SK-N-SH (cell line): Measurements from ENCODE around the gene SH2B2. TPM values are rescaled to one million over a fixed set of nuclear protein-coding genes. Genes with fewer than 3 reads are reported as not detected.

Source experiments
- CTCF ChIA-PET: fragments of 300-600, 350-600 bp; formaldehyde crosslinking; extraction: SDS; loops from one replicate; lab custom pipeline; 2021; lab: Yijun Ruan, JAX
- POLR2A ChIA-PET: fragments of 350-600 bp; sonication (Branson Sonifier 250); formaldehyde crosslinking; extraction: SDS; loops from one replicate; lab custom pipeline; 2020; ENCODE audit warnings: antibody characterized with exemption, inconsistent platforms; lab: Yijun Ruan, JAX
- DNase-seq: peaks from one replicate; pipeline ENCODE4 v3.0.0; 2012
- H2AFZ ChIP-seq: fragments of 200-600 bp; sonication (generic); 2 replicates; pipeline ENCODE4 v1.8.1; 2016; ENCODE audit warnings: antibody characterized with exemption, mild to moderate bottlenecking, low read depth
- H3F3A ChIP-seq: fragments of 200-600 bp; sonication (generic); replicated peaks from 2 replicates; pipeline ENCODE3; 2016; ENCODE audit warnings: antibody characterized with exemption, mild to moderate bottlenecking; ENCODE audit not compliant: insufficient read depth
- H3K27ac ChIP-seq, 2 experiments: fragments of 200-500 bp in 1 of 2; fragments of 200-600 bp in 1 of 2; sonication (Bioruptor generic) in 1 of 2; sonication (generic), shearing (Covaris generic) in 1 of 2; 2 replicates each; pipeline versions ENCODE4 v1.5.1 to v1.6.1; 2014 to 2016; ENCODE audit warnings: low read depth in 2 of 2, inconsistent platforms in 1 of 2, low read length in 1 of 2, mild to moderate bottlenecking in 1 of 2, mixed read lengths in 1 of 2
- H3K27me3 ChIP-seq: fragments of 200-600 bp; sonication (generic), shearing (Covaris generic); 2 replicates; pipeline ENCODE4 v1.6.1; 2016; ENCODE audit warnings: mixed run types; ENCODE audit not compliant: insufficient read depth
- H3K36me3 ChIP-seq, 2 experiments: fragments of 200-500 bp in 1 of 2; fragments of 200-600 bp in 1 of 2; sonication (Bioruptor generic) in 1 of 2; sonication (generic) in 1 of 2; replicated peaks in 1 of 2; 2 replicates each; pipeline versions ENCODE3 to v1.5.1; 2014 to 2016; ENCODE audit warnings: low read length in 1 of 2, mild to moderate bottlenecking in 1 of 2; ENCODE audit not compliant: insufficient read depth in 2 of 2, control insufficient read depth in 1 of 2
- H3K4me1 ChIP-seq, 2 experiments: fragments of 200-500 bp in 1 of 2; fragments of 200-600 bp in 1 of 2; sonication (Bioruptor generic) in 1 of 2; sonication (generic), shearing (Covaris generic) in 1 of 2; 2 replicates each; pipeline versions ENCODE4 v1.5.1 to v1.6.1; 2014 to 2016; ENCODE audit warnings: low read depth in 1 of 2, low read length in 1 of 2, mixed run types in 1 of 2; ENCODE audit not compliant: insufficient read depth in 2 of 2, control insufficient read depth in 1 of 2
- H3K4me2 ChIP-seq: fragments of 200-600 bp; sonication (generic), shearing (Covaris generic); 2 replicates; pipeline ENCODE4 v1.6.1; 2017; ENCODE audit warnings: mixed run types
- H3K4me3 ChIP-seq, 2 experiments: fragments of 200-500 bp in 1 of 2; fragments of 200-600 bp in 1 of 2; sonication (Bioruptor generic) in 1 of 2; sonication (generic), shearing (Covaris generic) in 1 of 2; 2 replicates each; pipeline versions ENCODE4 v1.5.1 to v1.8.1; 2014 to 2016; ENCODE audit warnings: low read depth in 2 of 2, inconsistent platforms in 1 of 2, low read length in 1 of 2, mild to moderate bottlenecking in 1 of 2, mixed read lengths in 1 of 2, moderate library complexity in 1 of 2
- H3K79me2 ChIP-seq: fragments of 200-600 bp; sonication (generic); 2 replicates; pipeline ENCODE4 v1.8.1; 2017; ENCODE audit warnings: mild to moderate bottlenecking; ENCODE audit not compliant: insufficient read depth
- H3K9ac ChIP-seq: fragments of 200-600 bp; sonication (generic); 2 replicates; pipeline ENCODE4 v1.6.1; 2017; ENCODE audit warnings: mixed run types
- H3K9me2 ChIP-seq: fragments of 200-600 bp; sonication (generic); 2 replicates; pipeline ENCODE4 v1.6.1; 2017; ENCODE audit warnings: mixed run types
- H3K9me3 ChIP-seq: fragments of 200-600 bp; sonication (generic); 2 replicates; pipeline ENCODE4 v1.6.1; 2017; ENCODE audit warnings: mixed run types, mild to moderate bottlenecking, moderate library complexity
- H4K20me1 ChIP-seq: fragments of 200-600 bp; sonication (generic); 2 replicates; pipeline ENCODE4 v1.6.1; 2017; ENCODE audit warnings: mild to moderate bottlenecking, mixed run types; ENCODE audit not compliant: insufficient read depth
- EP300 ChIP-seq, 2 experiments: IDR thresholded peaks; 2 replicates each; pipeline versions ENCODE4 v1.4.0 to v1.6.1; 2012; ENCODE audit warnings: borderline replicate concordance in 1 of 2, low read depth in 1 of 2, low read length in 1 of 2
- EZH2phosphoT487 ChIP-seq: fragments of 200-600 bp; sonication (generic); IDR thresholded peaks from 2 replicates; pipeline ENCODE4 v1.6.1; 2017; ENCODE audit warnings: low read depth, mixed run types, mild to moderate bottlenecking, antibody characterized with exemption, moderate library complexity, borderline replicate concordance
- FOSL2 ChIP-seq: IDR thresholded peaks from 2 replicates; pipeline ENCODE4 v1.4.0; 2012; ENCODE audit warnings: low read depth, mild to moderate bottlenecking, moderate library complexity, borderline replicate concordance
- FOXJ3 ChIP-seq: sonication (generic); formaldehyde crosslinking; IDR thresholded peaks from 2 replicates; pipeline ENCODE4 v1.5.1; 2020; ENCODE audit warnings: mild to moderate bottlenecking, missing genetic modification reagents
- FOXM1 ChIP-seq: IDR thresholded peaks from 2 replicates; pipeline ENCODE4 v1.4.0; 2012; ENCODE audit warnings: low read depth, mild to moderate bottlenecking
- MXI1 ChIP-seq: IDR thresholded peaks from 2 replicates; pipeline ENCODE4 v1.6.1; 2012; ENCODE audit warnings: mild to moderate bottlenecking, low read depth, low read length, improper control_type of control experiment
- NFIC ChIP-seq: IDR thresholded peaks from 2 replicates; pipeline ENCODE4 v1.4.0; 2012; ENCODE audit warnings: borderline replicate concordance
- POLR2AphosphoS5 ChIP-seq: IDR thresholded peaks from 2 replicates; pipeline ENCODE4 v1.6.1; 2012; ENCODE audit warnings: low read depth, low read length
- RAD21 ChIP-seq: IDR thresholded peaks from 2 replicates; pipeline ENCODE4 v1.6.1; 2012; ENCODE audit warnings: mild to moderate bottlenecking, low read length
- RFX5 ChIP-seq: IDR thresholded peaks from 2 replicates; pipeline ENCODE4 v1.6.1; 2012; ENCODE audit warnings: mild to moderate bottlenecking, improper control_type of control experiment, low read length
- RXRA ChIP-seq: IDR thresholded peaks from 2 replicates; pipeline ENCODE4 v1.4.0; 2012; ENCODE audit warnings: low read depth, mild to moderate bottlenecking, borderline replicate concordance
- SMC3 ChIP-seq: IDR thresholded peaks from 2 replicates; pipeline ENCODE4 v1.6.1; 2012; ENCODE audit warnings: low read depth, low read length, improper control_type of control experiment
- TAF1 ChIP-seq: IDR thresholded peaks from 2 replicates; pipeline ENCODE4 v1.6.1; 2012; ENCODE audit warnings: low read depth, mild to moderate bottlenecking, low read length, moderate library complexity, borderline replicate concordance
- YY1 ChIP-seq: IDR thresholded peaks from 2 replicates; pipeline ENCODE4 v1.4.0; 2012; ENCODE audit warnings: low read depth, mild to moderate bottlenecking
- WGBS: methylation state at CpG from one replicate; pipeline ENCODE4 v1.1.6; 2017; ENCODE audit warnings: low lambda C conversion rate; 5-methylcytosine and 5-hydroxymethylcytosine counted together
- polyA plus RNA-seq, 3 experiments: library from polyadenylated mRNA; depleted of rRNA; stranded (reverse); fragments of >200 nt; gene quantifications; 2 replicates each; pipeline ENCODE4 v1.2.3, GENCODE V29; 2012
- TF ChIP-seq, protein P1 (sequence below): fragments of 150-350 bp; IDR thresholded peaks from 2 replicates; pipeline ENCODE4 v1.6.1; 2017; ENCODE audit warnings: antibody characterized with exemption, low read length, low read depth, borderline replicate concordance
- TF ChIP-seq, protein P2 (sequence below): fragments of 200-600 bp; sonication (generic); IDR thresholded peaks from 2 replicates; pipeline ENCODE4 v1.6.1; 2017; ENCODE audit warnings: antibody characterized with exemption, mild to moderate bottlenecking, moderate library complexity
- TF ChIP-seq, protein P3 (sequence below): IDR thresholded peaks from 2 replicates; pipeline ENCODE4 v1.4.0; 2012; ENCODE audit warnings: low read depth, borderline replicate concordance
- TF ChIP-seq, protein P4 (sequence below): IDR thresholded peaks from 2 replicates; pipeline ENCODE4 v1.4.0; 2012; ENCODE audit warnings: low read depth
- TF ChIP-seq, protein P5 (sequence below): IDR thresholded peaks from 2 replicates; pipeline ENCODE4 v1.4.0; 2012; ENCODE audit warnings: low read depth, borderline replicate concordance
- TF ChIP-seq, protein P6 (sequence below): IDR thresholded peaks from 2 replicates; pipeline ENCODE4; 2012

The SH2B2 gene
- polyA plus RNA-seq, 1 of the 3 experiments (the other 2 are of a cell fraction), result 4.7 TPM

DNA sequence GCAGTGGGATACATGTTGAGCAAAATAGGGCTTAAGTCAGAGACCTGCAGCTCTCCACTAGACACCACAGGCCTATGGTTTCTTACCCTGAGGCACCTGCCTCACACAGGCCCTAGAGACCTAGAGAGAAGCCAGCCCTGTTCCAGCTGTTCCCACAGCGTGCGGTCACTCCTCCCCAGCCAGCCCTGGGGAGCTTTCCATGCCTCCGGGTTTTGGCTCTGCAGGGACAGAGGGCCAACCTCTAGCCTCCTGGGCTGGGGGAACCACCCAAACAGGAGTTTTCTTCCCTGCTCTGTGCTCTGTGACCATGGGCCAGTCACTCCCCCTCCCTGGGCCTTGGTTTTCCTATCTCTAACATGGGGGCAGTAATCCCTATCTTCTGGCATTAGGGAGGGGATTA lies 33.0 kb downstream of the SH2B2 start:
- ChIA-PET POLR2A (no interaction called here), CTCF (interaction anchor here (0.8 to 2.4 kb wide), 3 partner anchors 11 to 631 kb away, joined by 3 to 6 read pairs (median 3); no protein-coding TSS in a partner anchor)
- Histone ChIP-seq H2AFZ (no peak overlapping the region), H3K4me3 (no peak overlapping the region), H3K27ac (no peak overlapping the region), H3K79me2 (no peaks in the 10 kb centered on the region), H3K9me3 (no peaks in the 10 kb centered on the region), H3K27me3 (no peaks in the 10 kb centered on the region), H3K4me1 (peaks cover 0 to 4% of the 10 kb centered on the region in 2 experiments; a peak in 1 of 4 replicates), H3F3A (no peaks in the 10 kb centered on the region), H3K36me3 (no peaks in the 10 kb centered on the region), H3K9ac (no peak overlapping the region), H3K9me2 (no peaks in the 10 kb centered on the region), H3K4me2 (no peak overlapping the region), H4K20me1 (no peaks in the 10 kb centered on the region)
- WGBS, result 90% methylated on average over 3 of the region's 3 CpGs
- DNase-seq, result no peak
- TF ChIP-seq YY1, result no peak
- TF ChIP-seq, protein P1, sequence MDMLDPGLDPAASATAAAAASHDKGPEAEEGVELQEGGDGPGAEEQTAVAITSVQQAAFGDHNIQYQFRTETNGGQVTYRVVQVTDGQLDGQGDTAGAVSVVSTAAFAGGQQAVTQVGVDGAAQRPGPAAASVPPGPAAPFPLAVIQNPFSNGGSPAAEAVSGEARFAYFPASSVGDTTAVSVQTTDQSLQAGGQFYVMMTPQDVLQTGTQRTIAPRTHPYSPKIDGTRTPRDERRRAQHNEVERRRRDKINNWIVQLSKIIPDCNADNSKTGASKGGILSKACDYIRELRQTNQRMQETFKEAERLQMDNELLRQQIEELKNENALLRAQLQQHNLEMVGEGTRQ, result no peak
- TF ChIP-seq EP300 (IDR thresholded peaks at IDR 0.05; ENCODE audit: borderline replicate concordance in 1 of 2, low read depth in 1 of 2, low read length in 1 of 2), result no peak
- no peak for TF ChIP-seq MXI1
- no peak for TF ChIP-seq RFX5
- no peak for TF ChIP-seq FOXM1
- no peak for TF ChIP-seq RXRA
- TF ChIP-seq FOXJ3 (CRISPR knock-in tag), result no peak
- TF ChIP-seq, protein P2, sequence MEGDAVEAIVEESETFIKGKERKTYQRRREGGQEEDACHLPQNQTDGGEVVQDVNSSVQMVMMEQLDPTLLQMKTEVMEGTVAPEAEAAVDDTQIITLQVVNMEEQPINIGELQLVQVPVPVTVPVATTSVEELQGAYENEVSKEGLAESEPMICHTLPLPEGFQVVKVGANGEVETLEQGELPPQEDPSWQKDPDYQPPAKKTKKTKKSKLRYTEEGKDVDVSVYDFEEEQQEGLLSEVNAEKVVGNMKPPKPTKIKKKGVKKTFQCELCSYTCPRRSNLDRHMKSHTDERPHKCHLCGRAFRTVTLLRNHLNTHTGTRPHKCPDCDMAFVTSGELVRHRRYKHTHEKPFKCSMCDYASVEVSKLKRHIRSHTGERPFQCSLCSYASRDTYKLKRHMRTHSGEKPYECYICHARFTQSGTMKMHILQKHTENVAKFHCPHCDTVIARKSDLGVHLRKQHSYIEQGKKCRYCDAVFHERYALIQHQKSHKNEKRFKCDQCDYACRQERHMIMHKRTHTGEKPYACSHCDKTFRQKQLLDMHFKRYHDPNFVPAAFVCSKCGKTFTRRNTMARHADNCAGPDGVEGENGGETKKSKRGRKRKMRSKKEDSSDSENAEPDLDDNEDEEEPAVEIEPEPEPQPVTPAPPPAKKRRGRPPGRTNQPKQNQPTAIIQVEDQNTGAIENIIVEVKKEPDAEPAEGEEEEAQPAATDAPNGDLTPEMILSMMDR, result no peak
- TF ChIP-seq, protein P3, sequence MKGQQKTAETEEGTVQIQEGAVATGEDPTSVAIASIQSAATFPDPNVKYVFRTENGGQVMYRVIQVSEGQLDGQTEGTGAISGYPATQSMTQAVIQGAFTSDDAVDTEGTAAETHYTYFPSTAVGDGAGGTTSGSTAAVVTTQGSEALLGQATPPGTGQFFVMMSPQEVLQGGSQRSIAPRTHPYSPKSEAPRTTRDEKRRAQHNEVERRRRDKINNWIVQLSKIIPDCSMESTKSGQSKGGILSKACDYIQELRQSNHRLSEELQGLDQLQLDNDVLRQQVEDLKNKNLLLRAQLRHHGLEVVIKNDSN, result no peak
- TF ChIP-seq NFIC, result no peak
- no peak for TF ChIP-seq FOSL2
- TF ChIP-seq POLR2AphosphoS5, result no peak
- no peak for TF ChIP-seq EZH2phosphoT487

DNA sequence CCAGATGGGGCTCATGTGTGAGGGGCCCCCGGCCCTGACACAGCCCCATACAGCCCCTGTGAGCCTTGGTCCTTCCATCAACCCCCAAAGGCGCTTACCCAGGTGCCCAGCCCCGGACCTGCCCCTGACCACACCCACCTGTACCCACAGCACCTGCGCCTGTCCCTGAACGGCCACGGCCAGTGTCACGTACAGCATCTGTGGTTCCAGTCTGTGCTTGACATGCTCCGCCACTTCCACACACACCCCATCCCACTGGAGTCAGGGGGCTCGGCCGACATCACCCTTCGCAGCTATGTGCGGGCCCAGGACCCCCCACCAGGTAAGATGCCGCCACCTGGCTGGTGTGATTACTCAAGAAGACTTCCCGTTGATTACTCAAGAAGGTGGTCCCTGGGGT lies 33.5 kb downstream of the SH2B2 start:
- peak; percentile 34 for DNase-seq
- Histone ChIP-seq H3K36me3 (no peaks in the 10 kb centered on the region), H3K27ac (no peak overlapping the region)
- TF ChIP-seq, protein P4, sequence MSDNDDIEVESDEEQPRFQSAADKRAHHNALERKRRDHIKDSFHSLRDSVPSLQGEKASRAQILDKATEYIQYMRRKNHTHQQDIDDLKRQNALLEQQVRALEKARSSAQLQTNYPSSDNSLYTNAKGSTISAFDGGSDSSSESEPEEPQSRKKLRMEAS, result no peak
- TF ChIP-seq, protein P5, sequence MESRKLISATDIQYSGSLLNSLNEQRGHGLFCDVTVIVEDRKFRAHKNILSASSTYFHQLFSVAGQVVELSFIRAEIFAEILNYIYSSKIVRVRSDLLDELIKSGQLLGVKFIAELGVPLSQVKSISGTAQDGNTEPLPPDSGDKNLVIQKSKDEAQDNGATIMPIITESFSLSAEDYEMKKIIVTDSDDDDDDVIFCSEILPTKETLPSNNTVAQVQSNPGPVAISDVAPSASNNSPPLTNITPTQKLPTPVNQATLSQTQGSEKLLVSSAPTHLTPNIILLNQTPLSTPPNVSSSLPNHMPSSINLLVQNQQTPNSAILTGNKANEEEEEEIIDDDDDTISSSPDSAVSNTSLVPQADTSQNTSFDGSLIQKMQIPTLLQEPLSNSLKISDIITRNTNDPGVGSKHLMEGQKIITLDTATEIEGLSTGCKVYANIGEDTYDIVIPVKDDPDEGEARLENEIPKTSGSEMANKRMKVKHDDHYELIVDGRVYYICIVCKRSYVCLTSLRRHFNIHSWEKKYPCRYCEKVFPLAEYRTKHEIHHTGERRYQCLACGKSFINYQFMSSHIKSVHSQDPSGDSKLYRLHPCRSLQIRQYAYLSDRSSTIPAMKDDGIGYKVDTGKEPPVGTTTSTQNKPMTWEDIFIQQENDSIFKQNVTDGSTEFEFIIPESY, result no peak
- TF ChIP-seq RAD21, result no peak
- no peak for TF ChIP-seq SMC3
- TF ChIP-seq FOXJ3 (CRISPR knock-in tag), result no peak
- TF ChIP-seq TAF1, result no peak
- no peak for TF ChIP-seq POLR2AphosphoS5
- no peak for TF ChIP-seq EP300 (IDR thresholded peaks at IDR 0.05; ENCODE audit: borderline replicate concordance in 1 of 2, low read depth in 1 of 2, low read length in 1 of 2)
- TF ChIP-seq, protein P6, sequence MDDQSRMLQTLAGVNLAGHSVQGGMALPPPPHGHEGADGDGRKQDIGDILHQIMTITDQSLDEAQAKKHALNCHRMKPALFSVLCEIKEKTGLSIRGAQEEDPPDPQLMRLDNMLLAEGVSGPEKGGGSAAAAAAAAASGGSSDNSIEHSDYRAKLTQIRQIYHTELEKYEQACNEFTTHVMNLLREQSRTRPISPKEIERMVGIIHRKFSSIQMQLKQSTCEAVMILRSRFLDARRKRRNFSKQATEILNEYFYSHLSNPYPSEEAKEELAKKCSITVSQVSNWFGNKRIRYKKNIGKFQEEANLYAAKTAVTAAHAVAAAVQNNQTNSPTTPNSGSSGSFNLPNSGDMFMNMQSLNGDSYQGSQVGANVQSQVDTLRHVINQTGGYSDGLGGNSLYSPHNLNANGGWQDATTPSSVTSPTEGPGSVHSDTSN, result no peak
- no peak for TF ChIP-seq RFX5
- TF ChIP-seq, protein P1, result no peak
- TF ChIP-seq, all 33 proteins: peak for 0
- no peak overlapping the region for H3K9ac ChIP-seq
- peaks cover 3% of the 10 kb centered on the region for H3F3A ChIP-seq
- peaks cover 0 to 4% of the 10 kb centered on the region in 2 experiments; a peak in 1 of 4 replicates for H3K4me1 ChIP-seq
- 95% methylated on average over 13 of the region's 14 CpGs for WGBS
- ChIA-PET CTCF (no interaction called here), POLR2A (no interaction called here)
- no peaks in the 10 kb centered on the region for H3K79me2 ChIP-seq
- H2AFZ ChIP-seq, result no peak overlapping the region
- H3K27me3 ChIP-seq, result no peaks in the 10 kb centered on the region
- no peaks in the 10 kb centered on the region for H4K20me1 ChIP-seq
- no peak overlapping the region for H3K4me2 ChIP-seq
- H3K9me3 ChIP-seq, result no peaks in the 10 kb centered on the region
- no peaks in the 10 kb centered on the region for H3K9me2 ChIP-seq
- no peak overlapping the region for H3K4me3 ChIP-seq
